SH-SY5Y (cell line): ENCODE data around the gene SPANXN2.

Source experiments
- GATA2 ChIP-seq: IDR thresholded peaks from 2 replicates; pipeline ENCODE4 v1.6.1; 2011; ENCODE audit warnings: mild to moderate bottlenecking, low read depth, low read length
- GATA3 ChIP-seq: IDR thresholded peaks from 2 replicates; pipeline ENCODE4 v1.6.1; 2011; ENCODE audit warnings: low read depth, mild to moderate bottlenecking, low read length, moderate library complexity

DNA sequence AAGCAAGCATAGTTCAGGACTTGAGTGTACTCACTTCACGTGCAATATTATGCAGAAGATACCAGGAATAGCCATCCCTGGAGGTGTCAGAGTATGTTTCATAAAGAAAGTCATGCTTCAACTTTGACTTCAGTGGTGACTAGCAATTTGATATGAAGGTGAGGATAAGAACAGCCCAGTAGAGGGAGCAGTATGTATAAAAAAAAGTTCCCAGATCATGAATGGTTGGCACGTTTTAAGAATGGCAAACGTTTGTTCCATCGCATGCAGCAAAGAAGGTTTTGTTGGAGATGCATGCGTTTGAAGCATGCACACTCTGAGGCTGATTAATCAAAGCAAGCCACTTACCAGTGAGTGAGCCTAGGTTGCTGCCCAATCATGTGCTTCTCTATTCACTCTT, 51.2 kb downstream of the SPANXN2 start:
- TF ChIP-seq GATA2: no peak
- TF ChIP-seq GATA3: no peak
